Astrocyte of the cerebellum (primary cell): Measurements from ENCODE around the gene MAGEA1.
"Not testable (repeated sequence)": the region's sequence is repeated elsewhere in the genome, so short reads cannot be mapped to it uniquely, and the experiment has no call there.

ENCODE experiments used
- DNase-seq: peaks from one replicate; pipeline ENCODE4 v3.0.0-alpha.2; 2011; ENCODE audit warnings: low read depth
- H3K4me3 ChIP-seq: 2 replicates; pipeline ENCODE4 v1.5.1; 2011; ENCODE audit warnings: mild to moderate bottlenecking, low read depth, low read length, moderate library complexity
- CTCF ChIP-seq: IDR thresholded peaks from 2 replicates; pipeline ENCODE4 v1.5.1; 2012; ENCODE audit warnings: low read length, low read depth, moderate library complexity, mild to moderate bottlenecking; ENCODE audit errors: missing control alignments
- in situ Hi-C: cut with HindIII; loops from 2 replicates; pipeline ENCODE4 v1.10.0; 2017; ENCODE audit warnings: low sequenced_read_pairs

MAGEA1 gene

GRCh38 chrX:153179131-153179530 is at the start of gene MAGEA1:
MAGEA1 (plus strand) TSS chrX:153179284; CDS start chrX:153182390, 3,106 bp downstream.
- no peak for DNase-seq
- no peak within 1 kb of the TSS for H3K4me3 ChIP-seq
- in situ Hi-C loops, result no loop called here
- TF ChIP-seq CTCF, result no peak

GRCh38 chrX:153132924-153133323 is 46.2 kb upstream of the MAGEA1 start:
- DNase-seq, H3K4me3 ChIP-seq, in situ Hi-C loops: not testable (repeated sequence)

GRCh38 chrX:153139074-153139473 is 40.0 kb upstream of the MAGEA1 start:
- H3K4me3 ChIP-seq, in situ Hi-C loops: not testable (repeated sequence)

GRCh38 chrX:153146288-153146687 is 32.8 kb upstream of the MAGEA1 start:
- H3K4me3 ChIP-seq, DNase-seq, in situ Hi-C loops: not testable (repeated sequence)

More at GRCh38 chrX:153139074-153139473, 40.0 kb upstream of the MAGEA1 start:
- not testable (repeated sequence) for DNase-seq

- no peak for DNase-seq
- TF ChIP-seq CTCF, result no peak
- in situ Hi-C loops, result no loop called here
- H3K4me3 ChIP-seq, result no peak overlapping the region
These were observed 25.6 kb upstream of the MAGEA1 start for GRCh38 chrX:153153516-153153915.

- no peak overlapping the region for H3K4me3 ChIP-seq
- in situ Hi-C loops, result no loop called here
- no peak for TF ChIP-seq CTCF
- DNase-seq, result no peak
These were observed 21.6 kb upstream of the MAGEA1 start for GRCh38 chrX:153157450-153157849.

- no peak for DNase-seq
- H3K4me3 ChIP-seq, result no peak overlapping the region
- TF ChIP-seq CTCF, result no peak
- in situ Hi-C loops, result no loop called here
These were observed 20.8 kb upstream of the MAGEA1 start for GRCh38 chrX:153158319-153158718.

GRCh38 chrX:153161952-153162351 is 17.1 kb upstream of the MAGEA1 start:
- no peak for TF ChIP-seq CTCF
- no peak for DNase-seq
- in situ Hi-C loops, result no loop called here

More at GRCh38 chrX:153161952-153162351, 17.1 kb upstream of the MAGEA1 start:
- H3K4me3 ChIP-seq, result no peak overlapping the region
